Fibroblast of mammary gland (primary cell): ENCODE results near the gene MYADM.

Source experiments
- DNase-seq: peaks from one replicate; pipeline ENCODE4 v3.0.0-alpha.2; 2010; ENCODE audit warnings: low read depth
- H3K4me3 ChIP-seq: 2 replicates; pipeline ENCODE4 v1.5.1; 2011; ENCODE audit warnings: low read depth, mild to moderate bottlenecking, low read length, moderate library complexity; ENCODE audit not compliant: control insufficient read depth
- CTCF ChIP-seq: conservative IDR thresholded peaks from 2 replicates; pipeline ENCODE4 v1.5.1; 2011; ENCODE audit warnings: low read depth, low read length, inconsistent platforms; ENCODE audit not compliant: control insufficient read depth, insufficient read depth

Gene MYADM

GRCh38 chr19:53907690-53908089 lies 40.0 kb downstream of the MYADM start:
- no peak for DNase-seq
- no peak for TF ChIP-seq CTCF
- H3K4me3 ChIP-seq = no peak overlapping the region

GRCh38 chr19:53908106-53908934 lies 40.6 kb downstream of the MYADM start:
- no peak overlapping the region for H3K4me3 ChIP-seq

GRCh38 chr19:53908935-53909415 lies 41.3 kb downstream of the MYADM start, which contains the start of gene CACNG7:
Gene CACNG7 (plus strand): TSS chr19:53909278. CDS start chr19:53912832, 3,554 bp downstream.
- DNase-seq = no peak
- no peak within 1 kb of the TSS for H3K4me3 ChIP-seq
- no peak for TF ChIP-seq CTCF

More at GRCh38 chr19:53908106-53908934, 40.6 kb downstream of the MYADM start:
- DNase-seq = peak; percentile 46
- no peak for TF ChIP-seq CTCF

GRCh38 chr19:53909471-53910169 lies 41.9 kb downstream of the MYADM start:
- TF ChIP-seq CTCF = no peak
- H3K4me3 ChIP-seq = no peak overlapping the region
- DNase-seq = no peak

- DNase-seq = no peak
- TF ChIP-seq CTCF = no peak
- H3K4me3 ChIP-seq = no peak overlapping the region
Observed at GRCh38 chr19:53910170-53910518, 42.5 kb downstream of the MYADM start.

- DNase-seq = no peak
- peak; percentile 23 for TF ChIP-seq CTCF
- H3K4me3 ChIP-seq = no peak overlapping the region
Observed at GRCh38 chr19:53912653-53913052, 45.0 kb downstream of the MYADM start.
